HG02981 (cell line): ENCODE results near the gene ASCC3.

Experiments used
- ATAC-seq: cut with Tn5 transposase; IDR thresholded peaks from one replicate; pipeline ENCODE4 v1.9.1; 2021; ENCODE audit warnings: mild to moderate bottlenecking, moderate library complexity; ENCODE audit not compliant: unreplicated experiment

ASCC3 gene

DNA sequence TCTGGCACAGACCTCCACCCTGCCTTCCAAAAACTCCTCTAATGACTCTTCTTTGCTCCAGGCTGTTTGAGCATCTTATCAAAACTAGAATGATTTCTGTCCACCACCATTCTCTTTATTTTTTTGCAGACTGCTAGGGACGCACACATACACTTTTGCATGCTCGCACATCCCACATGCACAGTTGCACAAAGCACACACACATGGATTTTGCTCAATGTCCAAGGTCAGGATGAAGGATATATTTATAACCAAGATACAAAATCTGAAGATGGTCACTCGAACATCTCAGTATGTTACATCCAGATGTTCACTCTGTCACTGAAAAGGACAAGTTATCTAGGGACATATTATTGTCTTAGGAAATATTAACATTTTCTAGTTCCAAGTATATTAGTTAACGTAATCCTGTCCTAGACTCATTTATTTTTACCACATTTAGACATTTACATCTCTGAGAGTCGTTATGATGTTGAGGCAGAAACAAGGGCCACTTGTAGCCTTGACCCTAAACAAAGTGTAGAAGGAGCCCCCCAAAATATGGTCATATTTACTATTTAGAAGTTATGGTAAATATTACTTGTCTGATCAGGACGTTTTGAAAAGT lies 413.0 kb downstream of the ASCC3 start:
- no peak for ATAC-seq

GRCh38 chr6:100467129-100468015 lies 413.8 kb downstream of the ASCC3 start:
- no peak for ATAC-seq

GRCh38 chr6:100466410-100467128 lies 414.6 kb downstream of the ASCC3 start:
- no peak for ATAC-seq

DNA sequence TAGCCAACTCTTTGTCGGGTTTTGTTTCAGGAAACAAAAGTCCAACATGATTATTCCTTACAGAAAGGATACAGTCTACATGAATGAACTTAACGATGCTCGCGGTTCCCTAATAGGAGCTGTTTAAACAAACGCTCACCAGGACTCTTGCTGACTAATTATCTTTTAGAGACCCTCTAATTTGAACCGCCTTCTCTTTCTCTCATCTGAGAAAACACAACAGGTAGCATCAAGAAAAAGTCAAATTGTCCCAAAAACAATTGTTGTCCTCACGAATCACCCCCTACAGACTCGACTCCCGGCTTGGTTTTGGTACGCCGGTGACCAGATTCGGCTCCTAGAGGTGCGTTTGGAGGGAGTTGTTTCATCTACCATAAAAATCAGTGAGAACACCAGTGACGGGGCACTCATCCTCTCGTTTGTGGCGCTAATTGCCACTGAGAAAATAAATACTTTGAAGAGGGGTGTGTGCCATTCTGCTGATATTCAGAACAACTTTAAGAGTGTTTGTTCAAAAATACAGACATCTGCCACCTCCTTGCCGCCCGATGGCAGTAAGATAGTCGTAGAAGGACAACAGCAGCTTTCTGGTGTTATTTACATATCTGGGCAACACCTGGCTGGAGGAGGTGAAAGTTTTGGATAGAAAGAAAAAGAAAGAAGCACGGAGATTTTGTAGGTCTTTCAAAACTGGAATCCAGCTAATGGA lies 415.3 kb downstream of the ASCC3 start:
- no peak for ATAC-seq

DNA sequence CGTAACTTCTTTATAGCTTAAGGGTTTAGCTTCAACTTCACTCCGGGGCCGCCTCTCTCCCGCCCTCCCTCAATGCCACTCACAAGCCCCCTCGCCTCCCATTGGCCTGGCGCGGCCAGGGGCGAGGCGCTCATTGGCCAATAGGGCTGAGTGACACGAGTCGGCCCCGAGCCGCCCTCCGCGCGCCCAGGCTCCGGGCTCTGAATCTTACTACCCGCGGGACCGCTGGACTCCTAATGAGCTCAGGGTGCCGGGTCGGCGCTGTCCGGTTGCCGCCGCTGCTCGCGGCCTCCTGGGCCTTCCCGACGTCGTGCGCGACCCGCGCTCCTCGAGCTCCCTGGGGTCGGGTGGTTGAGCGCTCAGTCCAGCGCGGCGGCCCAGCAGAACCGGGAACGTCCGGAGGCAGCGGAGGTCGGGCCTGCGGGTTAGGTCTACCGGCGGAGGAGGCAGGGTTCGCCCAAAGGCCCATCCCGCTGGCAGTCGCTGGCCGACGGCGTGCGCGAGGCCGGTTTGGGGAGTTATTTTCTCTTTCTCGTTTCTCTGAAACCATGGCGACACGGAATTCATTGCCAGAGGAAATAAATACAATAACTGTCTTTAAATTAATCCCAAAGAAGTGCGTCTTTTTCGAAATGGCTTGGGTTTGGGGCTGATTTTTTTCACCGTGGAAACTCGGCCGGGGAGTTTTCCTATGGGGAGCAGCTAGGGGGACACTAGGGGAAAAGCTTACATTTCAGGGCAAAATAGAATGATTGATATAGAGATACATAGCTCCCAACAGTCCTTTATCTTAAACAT lies 416.0 kb downstream of the ASCC3 start, which contains the start of gene SIM1:
TSS of gene SIM1 (minus strand) at position 19 of the 798 bp plus-strand sequence. CDS start 1,453 bp downstream, outside the sequence.
- peak; percentile 72 for ATAC-seq

DNA sequence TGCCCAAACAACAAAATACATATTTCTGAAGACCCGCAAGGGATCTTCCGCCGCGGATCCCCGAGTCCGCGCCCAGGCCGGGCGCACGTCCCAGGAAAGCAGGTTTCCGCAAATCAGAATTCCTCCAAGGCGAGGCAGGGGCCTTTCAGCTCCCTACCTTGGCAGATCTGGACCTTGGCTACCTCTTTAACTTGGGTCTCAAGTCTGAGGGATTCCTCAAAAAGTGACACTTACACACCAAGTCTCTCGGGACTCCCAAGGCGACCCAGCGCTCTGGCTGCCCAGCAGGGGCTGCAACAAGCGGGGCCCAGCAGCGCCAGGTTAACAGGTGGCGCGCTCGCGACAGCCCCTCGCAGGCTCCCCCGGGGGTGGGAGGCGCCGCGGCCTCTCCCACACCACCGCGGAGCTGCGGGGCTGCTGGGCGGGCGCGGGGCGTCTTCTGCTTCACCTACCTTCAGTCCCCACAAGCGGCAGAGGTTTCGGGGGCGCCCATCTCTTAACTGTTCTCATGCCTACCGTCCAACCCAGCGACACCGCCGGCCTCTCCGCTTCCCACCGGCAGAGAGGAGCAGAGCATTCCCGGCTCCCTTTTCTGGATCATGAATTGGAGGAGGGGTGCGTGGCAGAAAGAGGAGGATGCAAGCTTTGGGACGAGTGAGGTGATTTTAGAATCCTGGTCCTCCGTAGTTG lies 416.8 kb downstream of the ASCC3 start:
- no peak for ATAC-seq

GRCh38 chr6:100463630-100464161 lies 417.4 kb downstream of the ASCC3 start:
- no peak for ATAC-seq

DNA sequence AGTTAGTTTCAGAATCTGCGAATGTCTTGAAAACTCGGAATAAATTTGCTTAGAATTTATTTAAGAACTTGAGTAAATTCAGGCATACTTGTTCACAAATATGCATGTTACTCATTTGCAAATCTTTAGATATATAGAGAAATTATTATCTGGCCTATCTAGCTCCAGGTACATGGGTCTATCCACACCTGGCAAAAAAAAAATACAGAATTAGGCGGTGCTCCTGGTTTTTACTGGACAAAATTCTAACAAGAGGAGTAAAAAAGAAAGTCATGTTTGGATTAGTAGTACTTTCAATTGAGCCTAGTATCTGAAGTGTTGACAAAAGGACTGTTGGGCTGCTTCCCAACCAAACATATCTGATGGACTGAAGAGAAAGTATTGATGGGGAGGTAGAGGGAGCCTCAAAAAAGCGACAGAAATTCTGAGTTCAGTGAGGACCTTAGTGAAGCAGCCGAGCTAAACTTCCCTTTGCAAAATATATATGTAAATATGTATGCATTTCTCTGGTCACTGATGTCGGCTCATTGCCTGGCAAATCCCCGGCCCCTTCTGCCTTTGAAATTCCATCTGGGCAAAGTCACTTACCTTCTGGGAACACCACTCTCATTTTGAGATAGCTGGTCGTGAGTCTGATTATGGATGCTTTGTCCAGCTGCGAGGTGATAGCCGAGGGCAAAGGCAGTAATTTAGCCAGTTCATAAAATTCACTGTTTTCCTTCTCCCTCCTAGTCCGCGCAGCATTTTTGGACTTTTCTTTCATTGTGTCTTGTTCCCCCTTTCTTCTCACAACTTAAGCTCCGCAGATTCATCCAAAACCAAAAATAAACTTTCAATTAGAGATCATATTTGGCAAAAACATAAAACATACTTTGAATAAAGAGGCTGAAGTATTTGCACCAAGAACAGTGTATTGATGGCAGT lies 418.2 kb downstream of the ASCC3 start:
- no peak for ATAC-seq

DNA sequence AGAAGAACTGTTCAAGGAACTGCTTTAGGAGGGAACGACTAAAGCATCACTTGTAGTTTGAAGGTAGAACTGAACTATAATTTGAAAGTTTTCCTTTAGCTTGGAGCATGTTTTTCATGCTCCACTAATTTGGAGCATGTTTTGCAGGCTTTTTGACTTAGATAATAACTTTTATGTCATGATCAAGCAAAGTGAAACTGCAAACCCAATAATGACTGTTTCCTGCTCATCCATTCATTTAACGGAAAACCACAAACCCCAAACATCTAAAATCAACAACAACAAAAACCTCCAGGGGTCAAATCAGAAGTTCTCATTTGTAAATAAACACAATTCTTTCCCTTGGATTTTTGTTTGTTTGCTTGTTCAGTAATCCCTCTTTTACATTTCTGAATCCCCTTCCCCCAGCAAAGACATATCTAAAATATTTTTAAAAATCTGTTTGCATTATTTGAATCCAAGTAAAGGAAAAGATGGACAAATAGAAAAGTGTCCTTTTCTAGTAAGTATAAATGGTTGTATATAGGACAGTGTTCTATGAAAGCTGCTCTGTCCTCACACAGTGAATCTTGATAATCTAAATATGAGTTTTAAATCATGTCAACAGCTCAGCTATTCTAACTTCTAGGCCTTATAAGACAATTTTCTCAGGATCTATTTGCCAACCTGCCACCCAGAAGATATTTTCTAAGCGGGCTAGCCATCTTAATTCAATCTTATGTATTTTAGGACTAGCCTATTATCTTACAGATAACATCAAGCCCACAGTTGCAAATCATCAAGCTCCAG lies 419.0 kb downstream of the ASCC3 start:
- no peak for ATAC-seq

DNA sequence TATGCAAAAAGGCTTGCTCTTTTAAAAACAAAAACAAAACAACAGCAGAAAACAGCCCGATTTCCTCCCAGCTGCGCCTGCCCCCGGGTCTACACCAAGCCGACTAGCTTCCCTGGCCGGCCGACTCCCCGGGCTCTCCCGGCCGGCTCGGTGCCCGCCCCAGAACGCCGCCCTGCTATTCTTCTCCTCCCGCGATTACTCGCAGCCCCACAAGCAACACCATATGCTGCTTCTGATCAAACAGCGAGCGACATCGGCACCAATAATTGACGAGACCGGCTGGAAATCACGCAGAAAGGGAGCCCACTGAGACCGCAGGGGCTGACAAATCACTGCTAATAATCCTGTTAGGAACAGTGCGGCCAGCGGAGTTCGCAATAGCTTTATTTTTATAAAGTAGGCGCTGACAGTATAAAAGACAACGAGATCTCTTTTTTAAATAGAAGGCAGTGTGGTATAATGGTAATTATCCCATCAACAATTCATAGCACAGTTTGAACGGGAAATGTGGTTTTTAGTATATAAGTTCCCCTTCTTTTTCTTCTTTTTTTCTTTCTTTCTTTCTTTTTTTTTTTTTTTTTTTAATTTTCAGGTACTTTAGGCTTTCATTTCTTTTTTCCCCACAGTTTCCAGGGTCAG lies 419.7 kb downstream of the ASCC3 start:
- no peak for ATAC-seq

GRCh38 chr6:100460650-100461204 lies 420.4 kb downstream of the ASCC3 start:
- ATAC-seq = no peak

DNA sequence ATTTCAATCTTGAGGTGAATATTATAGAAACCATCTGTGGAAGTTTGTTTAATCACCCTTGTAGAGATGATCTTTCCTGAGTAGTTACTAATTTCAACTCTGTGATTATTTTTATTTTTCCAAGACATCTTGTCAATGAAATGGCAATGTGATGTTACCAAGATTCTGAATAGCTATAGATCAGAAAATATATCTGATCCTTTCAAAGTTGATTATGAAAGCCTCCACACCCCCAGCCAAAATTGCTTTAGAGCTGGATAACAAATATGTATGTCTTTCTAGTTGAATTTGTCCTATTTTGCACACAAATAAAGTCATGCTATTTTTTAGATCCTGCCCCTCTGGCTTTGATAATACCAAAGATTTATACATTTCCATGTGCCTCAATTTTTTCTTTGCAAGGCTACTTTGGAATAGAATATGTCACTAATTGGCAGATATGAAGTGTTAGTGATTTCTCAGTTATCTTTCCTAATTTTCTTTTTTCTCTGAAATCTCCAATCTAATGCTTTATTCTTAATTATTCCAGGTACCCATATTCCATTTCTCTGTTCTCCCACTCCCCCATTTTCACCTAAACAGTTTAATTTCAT lies 421.4 kb downstream of the ASCC3 start:
- ATAC-seq = no peak

DNA sequence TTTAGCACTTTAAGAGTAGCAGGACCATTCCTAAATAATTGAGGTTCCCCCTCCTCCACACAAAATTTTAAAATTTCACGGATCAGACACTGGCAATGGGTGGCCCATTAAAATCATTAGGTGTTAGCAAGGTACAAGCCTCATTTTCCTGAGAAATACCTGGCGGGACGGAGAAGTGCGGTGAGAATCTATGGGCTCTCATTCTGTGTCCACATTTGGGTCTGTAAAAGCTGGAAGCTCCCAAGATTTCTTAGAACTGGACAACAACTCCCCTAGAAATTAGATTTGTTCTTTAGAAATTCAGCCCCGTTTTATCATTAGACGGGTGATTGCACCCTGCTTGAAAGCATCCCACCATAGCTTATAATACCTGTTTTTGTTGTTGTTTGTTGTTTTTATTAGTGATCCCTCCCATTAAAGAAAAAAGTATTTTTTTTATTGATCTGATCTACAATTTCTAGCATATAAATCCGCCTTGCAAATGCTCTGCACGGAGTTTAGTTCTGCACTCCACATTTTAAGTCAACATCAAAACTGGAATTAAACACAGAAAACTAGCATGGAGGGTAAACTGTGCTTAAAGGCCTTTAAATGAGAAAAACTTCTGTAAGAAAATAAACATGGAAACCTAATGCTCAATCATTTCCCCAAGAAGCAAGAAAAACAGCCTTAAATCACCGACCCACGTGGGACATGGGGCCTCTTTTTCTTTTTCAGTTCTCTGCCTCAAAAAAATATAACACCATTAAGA lies 422.1 kb downstream of the ASCC3 start:
- ATAC-seq = no peak
